Measurements from ENCODE around the gene GLRX2. TPM values are rescaled to one million over a fixed set of nuclear protein-coding genes. Genes with fewer than 3 reads are reported as not detected.
"Not testable (repeated sequence)": the region's sequence is repeated elsewhere in the genome, so short reads cannot be mapped to it uniquely, and the experiment has no call there.

Gene GLRX2
- total RNA-seq, 1 experiment from 2014 or later: 18.6 TPM

DNA sequence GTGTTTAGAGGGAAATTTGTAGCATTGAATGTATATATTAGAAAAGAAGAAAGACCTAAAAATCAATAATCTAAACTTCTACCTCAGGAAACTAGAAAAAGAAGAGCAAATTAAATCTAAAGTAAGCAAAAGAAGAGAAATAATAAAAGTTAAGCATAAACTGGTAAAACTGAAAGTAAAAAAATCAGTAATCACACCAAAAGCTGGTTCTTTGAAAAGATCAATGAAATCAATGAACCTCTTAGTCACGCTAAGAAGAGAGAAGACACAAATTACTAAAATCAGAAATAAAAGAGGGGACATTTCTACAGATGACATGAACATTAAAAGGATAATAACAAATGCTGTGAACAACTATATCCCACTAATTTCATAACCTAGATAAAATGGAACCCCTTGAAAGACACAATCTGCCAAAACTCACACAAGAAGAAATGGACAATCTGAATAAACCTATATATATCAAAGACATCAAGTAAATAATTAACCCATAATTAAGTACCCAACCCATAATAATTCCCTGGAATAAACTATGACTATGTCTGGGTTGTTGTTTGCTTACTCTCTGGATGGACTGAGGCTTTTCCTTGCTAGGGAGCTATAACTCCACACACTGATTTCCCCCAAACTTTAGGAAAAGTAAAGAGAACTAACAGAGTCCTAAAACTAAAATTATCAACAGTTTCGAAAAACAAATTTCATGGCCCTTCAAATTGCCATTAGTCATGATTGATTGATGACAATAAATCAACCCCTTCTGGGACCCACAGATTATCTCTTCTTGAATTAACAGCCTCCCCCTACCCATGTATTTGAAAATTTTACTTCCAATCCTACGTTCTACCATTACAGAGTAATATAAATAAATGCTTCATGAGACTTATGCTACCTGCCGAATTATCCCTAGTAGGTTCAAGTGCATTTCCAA, 13.9 kb upstream of the GLRX2 start:
- ChIA-PET POLR2A (ENCODE audit: unreplicated experiment) (no interaction called here), CTCF (no interaction called here)
- Histone ChIP-seq H3K27ac (ENCODE audit: low read length) (no peak overlapping the region), H3K4me3 (ENCODE audit: low read length) (no peak overlapping the region), H3K4me2 (ENCODE audit: low read length) (no peak overlapping the region), H4K20me1 (ENCODE audit: low read length) (peaks cover 8% of the 10 kb centered on the region), H3K4me1 (ENCODE audit: insufficient read depth, low read length) (peaks cover 29% of the 10 kb centered on the region), H3K9me2 (replicated peaks; ENCODE audit: low read length) (no peaks in the 10 kb centered on the region), H3K27me3 (ENCODE audit: low read length) (no peaks in the 10 kb centered on the region), H3F3A (ENCODE audit: low read length, unreplicated experiment) (peaks cover 3% of the 10 kb centered on the region), H3K36me3 (ENCODE audit: low read depth, low read length) (no peaks in the 10 kb centered on the region), H2AFZ (ENCODE audit: low read length) (no peak overlapping the region), H3K9me3 (ENCODE audit: low read length) (no peaks in the 10 kb centered on the region), H3K79me2 (ENCODE audit: low read length) (peaks cover 19% of the 10 kb centered on the region), H3K9ac (ENCODE audit: low read length) (no peak overlapping the region)
- no peak for ATAC-seq
- BruUV-seq (replicated peaks): no TSS peak
- DNase-seq: no peak
- intact Hi-C loops (cut with micrococcal nuclease): loop anchor here (10.0 kb wide), 1 partner anchor 644 kb away; no protein-coding TSS in a partner anchor
- no peak for TF ChIP-seq EZH2phosphoT487 (IDR thresholded peaks at IDR 0.05; ENCODE audit: borderline replicate concordance, low read length)
- TF ChIP-seq, protein P1, sequence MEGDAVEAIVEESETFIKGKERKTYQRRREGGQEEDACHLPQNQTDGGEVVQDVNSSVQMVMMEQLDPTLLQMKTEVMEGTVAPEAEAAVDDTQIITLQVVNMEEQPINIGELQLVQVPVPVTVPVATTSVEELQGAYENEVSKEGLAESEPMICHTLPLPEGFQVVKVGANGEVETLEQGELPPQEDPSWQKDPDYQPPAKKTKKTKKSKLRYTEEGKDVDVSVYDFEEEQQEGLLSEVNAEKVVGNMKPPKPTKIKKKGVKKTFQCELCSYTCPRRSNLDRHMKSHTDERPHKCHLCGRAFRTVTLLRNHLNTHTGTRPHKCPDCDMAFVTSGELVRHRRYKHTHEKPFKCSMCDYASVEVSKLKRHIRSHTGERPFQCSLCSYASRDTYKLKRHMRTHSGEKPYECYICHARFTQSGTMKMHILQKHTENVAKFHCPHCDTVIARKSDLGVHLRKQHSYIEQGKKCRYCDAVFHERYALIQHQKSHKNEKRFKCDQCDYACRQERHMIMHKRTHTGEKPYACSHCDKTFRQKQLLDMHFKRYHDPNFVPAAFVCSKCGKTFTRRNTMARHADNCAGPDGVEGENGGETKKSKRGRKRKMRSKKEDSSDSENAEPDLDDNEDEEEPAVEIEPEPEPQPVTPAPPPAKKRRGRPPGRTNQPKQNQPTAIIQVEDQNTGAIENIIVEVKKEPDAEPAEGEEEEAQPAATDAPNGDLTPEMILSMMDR (conservative IDR thresholded peaks at IDR 0.05; ENCODE audit: low read depth, low read length): no peak
- TF ChIP-seq EZH2 (IDR thresholded peaks at IDR 0.05; ENCODE audit: low read length, unreplicated experiment): no peak

DNA sequence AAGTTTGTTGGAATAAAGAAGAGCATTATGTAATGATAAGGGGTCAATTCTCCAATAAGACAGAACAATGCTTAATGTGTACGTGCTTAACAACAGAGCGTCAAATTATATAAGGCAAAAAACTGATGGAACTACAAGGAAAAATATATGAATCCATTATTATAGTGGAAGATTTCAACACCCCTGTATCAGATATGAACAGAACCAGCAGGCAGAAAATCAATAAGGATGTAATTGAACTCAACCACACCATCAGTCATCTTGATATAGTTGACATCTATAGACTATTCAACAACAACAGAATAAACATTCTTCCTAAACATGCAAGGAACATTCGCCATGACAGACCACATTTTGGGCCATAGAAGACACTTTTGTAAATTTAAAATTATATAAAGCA, 13.0 kb upstream of the GLRX2 start:
- peaks cover 3% of the 10 kb centered on the region for H3F3A ChIP-seq (ENCODE audit: low read length, unreplicated experiment)
- no peaks in the 10 kb centered on the region for H3K9me3 ChIP-seq (ENCODE audit: low read length)
- H3K4me1 ChIP-seq (ENCODE audit: insufficient read depth, low read length): peaks cover 30% of the 10 kb centered on the region
- H3K9ac ChIP-seq (ENCODE audit: low read length): no peak overlapping the region
- H3K9me2 ChIP-seq (replicated peaks; ENCODE audit: low read length): no peaks in the 10 kb centered on the region
- peaks cover 10% of the 10 kb centered on the region for H3K79me2 ChIP-seq (ENCODE audit: low read length)
- no peak overlapping the region for H3K4me3 ChIP-seq (ENCODE audit: low read length)
- DNase-seq: no peak
- H3K27ac ChIP-seq (ENCODE audit: low read length): no peak overlapping the region
- H3K36me3 ChIP-seq (ENCODE audit: low read depth, low read length): no peaks in the 10 kb centered on the region
- H3K4me2 ChIP-seq (ENCODE audit: low read length): no peak overlapping the region
- no peak for ATAC-seq
- H4K20me1 ChIP-seq (ENCODE audit: low read length): no peaks in the 10 kb centered on the region; the same call in 1 of the 2 replicates
- TF ChIP-seq, protein P1 (conservative IDR thresholded peaks at IDR 0.05; ENCODE audit: low read depth, low read length): no peak
- TF ChIP-seq EZH2phosphoT487 (IDR thresholded peaks at IDR 0.05; ENCODE audit: borderline replicate concordance, low read length) (no peak), EZH2 (IDR thresholded peaks at IDR 0.05; ENCODE audit: low read length, unreplicated experiment) (no peak)
- POLR2A ChIA-PET (ENCODE audit: unreplicated experiment): no interaction called here
- no peak overlapping the region for H2AFZ ChIP-seq (ENCODE audit: low read length)
- no TSS peak for BruUV-seq (replicated peaks)
- H3K27me3 ChIP-seq (ENCODE audit: low read length): no peaks in the 10 kb centered on the region
- intact Hi-C loops (cut with micrococcal nuclease): loop anchor here (10.0 kb wide), 1 partner anchor 643 kb away; no protein-coding TSS in a partner anchor
- CTCF ChIA-PET: no interaction called here

DNA sequence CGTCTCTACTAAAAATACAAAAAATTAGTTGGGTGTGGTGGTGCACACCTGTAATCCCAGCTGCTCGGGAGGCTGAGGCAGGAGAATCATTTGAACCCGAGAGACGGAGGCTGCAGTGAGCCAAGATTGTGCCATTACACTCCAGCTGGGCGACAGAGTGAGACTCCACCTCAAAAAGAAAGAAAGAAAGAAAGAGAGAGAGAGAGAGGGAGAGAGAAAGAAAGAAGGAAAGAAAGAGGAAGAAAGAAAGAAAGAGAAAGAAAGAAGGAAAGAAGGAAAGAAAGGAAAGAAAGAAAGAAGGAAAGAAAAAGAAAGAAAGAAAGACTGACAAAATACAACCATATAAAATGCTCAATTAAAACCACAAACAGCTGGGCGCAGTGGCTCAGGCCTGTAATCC, 12.0 kb upstream of the GLRX2 start:
- not testable (repeated sequence) for H3K27me3 ChIP-seq (ENCODE audit: low read length); H3K27ac ChIP-seq (ENCODE audit: low read length)

More for the DNA sequence above, 12.0 kb upstream of the GLRX2 start:
- BruUV-seq (replicated peaks); POLR2A ChIA-PET (ENCODE audit: unreplicated experiment); H3K4me2 ChIP-seq (ENCODE audit: low read length); H3K9me2 ChIP-seq (replicated peaks; ENCODE audit: low read length); H3K9me3 ChIP-seq (ENCODE audit: low read length); H3K4me3 ChIP-seq (ENCODE audit: low read length); H2AFZ ChIP-seq (ENCODE audit: low read length); H4K20me1 ChIP-seq (ENCODE audit: low read length); CTCF ChIA-PET; ATAC-seq; H3K9ac ChIP-seq (ENCODE audit: low read length); H3F3A ChIP-seq (ENCODE audit: low read length, unreplicated experiment); H3K36me3 ChIP-seq (ENCODE audit: low read depth, low read length); H3K79me2 ChIP-seq (ENCODE audit: low read length); DNase-seq: not testable (repeated sequence)
- peaks cover 34% of the 10 kb centered on the region for H3K4me1 ChIP-seq (ENCODE audit: insufficient read depth, low read length)
- intact Hi-C loops (cut with micrococcal nuclease): loop anchor here (10.0 kb wide), 1 partner anchor 642 kb away; no protein-coding TSS in a partner anchor

All from PC-3 (cell line).